Measurements from ENCODE around the gene CISH.

GRCh38 chr3:50572158-50572557, 39.4 kb downstream of the CISH start:
- TF ChIP-seq, protein P1, sequence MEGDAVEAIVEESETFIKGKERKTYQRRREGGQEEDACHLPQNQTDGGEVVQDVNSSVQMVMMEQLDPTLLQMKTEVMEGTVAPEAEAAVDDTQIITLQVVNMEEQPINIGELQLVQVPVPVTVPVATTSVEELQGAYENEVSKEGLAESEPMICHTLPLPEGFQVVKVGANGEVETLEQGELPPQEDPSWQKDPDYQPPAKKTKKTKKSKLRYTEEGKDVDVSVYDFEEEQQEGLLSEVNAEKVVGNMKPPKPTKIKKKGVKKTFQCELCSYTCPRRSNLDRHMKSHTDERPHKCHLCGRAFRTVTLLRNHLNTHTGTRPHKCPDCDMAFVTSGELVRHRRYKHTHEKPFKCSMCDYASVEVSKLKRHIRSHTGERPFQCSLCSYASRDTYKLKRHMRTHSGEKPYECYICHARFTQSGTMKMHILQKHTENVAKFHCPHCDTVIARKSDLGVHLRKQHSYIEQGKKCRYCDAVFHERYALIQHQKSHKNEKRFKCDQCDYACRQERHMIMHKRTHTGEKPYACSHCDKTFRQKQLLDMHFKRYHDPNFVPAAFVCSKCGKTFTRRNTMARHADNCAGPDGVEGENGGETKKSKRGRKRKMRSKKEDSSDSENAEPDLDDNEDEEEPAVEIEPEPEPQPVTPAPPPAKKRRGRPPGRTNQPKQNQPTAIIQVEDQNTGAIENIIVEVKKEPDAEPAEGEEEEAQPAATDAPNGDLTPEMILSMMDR (IDR thresholded peaks at IDR 0.05): peak; percentile 80 to 86 (median 84)
- no peak for TF ChIP-seq POLR2A (IDR thresholded peaks at IDR 0.05)

Measured in testis (tissue), 2 donors.